Common myeloid progenitor, CD34-positive (primary cell): ENCODE measurements around the gene C14orf119.

Experiments used
- CTCF ChIA-PET: fragments of 350-600 bp; sonication (Branson Sonifier 250); formaldehyde crosslinking; loops from one replicate; lab custom pipeline; 2021; ENCODE audit warnings: antibody characterized with exemption; lab: Charles Lee
- POLR2A ChIA-PET: fragments of 350-600 bp; sonication (Branson Sonifier 250); formaldehyde crosslinking; loops from one replicate; lab custom pipeline; 2021; ENCODE audit warnings: antibody characterized with exemption; lab: Charles Lee
- DNase-seq, 3 donors: peaks; one replicate each; pipeline versions ENCODE4 v3.0.0 to v3.0.0-alpha.2; 2013
- H3K27ac ChIP-seq, 2 experiments: 1 replicate in 1 of 2; 2 replicates in 1 of 2; pipeline ENCODE4 v1.7.0; 2013; ENCODE audit warnings: inconsistent platforms in 2 of 2, low read length in 2 of 2, mild to moderate bottlenecking in 2 of 2, low read depth in 1 of 2, moderate library complexity in 1 of 2; ENCODE audit not compliant: severe bottlenecking in 2 of 2, insufficient read depth in 1 of 2, poor library complexity in 1 of 2
- H3K27me3 ChIP-seq, 5 experiments: replicated peaks in 2 of 5; 1 replicate in 3 of 5; 2 replicates in 2 of 5; pipeline versions ENCODE4 v1.6.1 to v1.7.0; 2013; ENCODE audit warnings: low read length in 4 of 5, mild to moderate bottlenecking in 2 of 5, moderate library complexity in 2 of 5, inconsistent platforms in 1 of 5; ENCODE audit not compliant: insufficient read depth in 5 of 5, control insufficient read depth in 4 of 5
- H3K36me3 ChIP-seq, 4 experiments: 1 replicate in 2 of 4; 2 replicates in 2 of 4; pipeline versions ENCODE4 v1.6.1 to v1.7.0; 2013; ENCODE audit warnings: low read length in 3 of 4, control low read depth in 1 of 4, mild to moderate bottlenecking in 1 of 4; ENCODE audit not compliant: control insufficient read depth in 4 of 4, insufficient read depth in 4 of 4
- H3K4me1 ChIP-seq, 4 experiments: 1 replicate in 3 of 4; 2 replicates in 1 of 4; pipeline versions ENCODE4 v1.6.1 to v1.7.1; 2013; ENCODE audit warnings: low read length in 3 of 4, mild to moderate bottlenecking in 3 of 4, control low read depth in 1 of 4, inconsistent platforms in 1 of 4, moderate library complexity in 1 of 4; ENCODE audit not compliant: control insufficient read depth in 4 of 4, insufficient read depth in 4 of 4; ENCODE audit errors: control extremely low read depth in 1 of 4
- H3K4me3 ChIP-seq, 7 experiments: 1 replicate in 4 of 7; 2 replicates in 3 of 7; pipeline versions ENCODE4 v1.5.1 to v1.7.0; 2013; ENCODE audit warnings: mild to moderate bottlenecking in 7 of 7, low read length in 6 of 7, moderate library complexity in 6 of 7, inconsistent platforms in 2 of 7, low read depth in 2 of 7, control low read depth in 1 of 7; ENCODE audit not compliant: insufficient read depth in 4 of 7, control insufficient read depth in 1 of 7; ENCODE audit errors: extremely low read depth in 1 of 7
- H3K9me3 ChIP-seq, 5 experiments: 1 replicate in 4 of 5; 2 replicates in 1 of 5; pipeline versions ENCODE4 v1.6.1 to v1.7.1; 2013; ENCODE audit warnings: low read length in 4 of 5, mild to moderate bottlenecking in 2 of 5, inconsistent platforms in 1 of 5, low read depth in 1 of 5, moderate library complexity in 1 of 5; ENCODE audit not compliant: control insufficient read depth in 4 of 5, insufficient read depth in 2 of 5; ENCODE audit errors: control extremely low read depth in 1 of 5
- WGBS: methylation state at CpG from one replicate; pipeline ENCODE4 v1.1.5; 2013; ENCODE audit not compliant: insufficient coverage; 5-methylcytosine and 5-hydroxymethylcytosine counted together

C14orf119 gene

GRCh38 chr14:23130871-23131270, 35.6 kb downstream of the C14orf119 start:
- CTCF ChIA-PET = interaction anchor here (5.8 to 16.7 kb wide), 2 partner anchors 10 to 49 kb away, joined by 31 to 462 read pairs; partner anchors contain the start of gene SLC7A8

DNA sequence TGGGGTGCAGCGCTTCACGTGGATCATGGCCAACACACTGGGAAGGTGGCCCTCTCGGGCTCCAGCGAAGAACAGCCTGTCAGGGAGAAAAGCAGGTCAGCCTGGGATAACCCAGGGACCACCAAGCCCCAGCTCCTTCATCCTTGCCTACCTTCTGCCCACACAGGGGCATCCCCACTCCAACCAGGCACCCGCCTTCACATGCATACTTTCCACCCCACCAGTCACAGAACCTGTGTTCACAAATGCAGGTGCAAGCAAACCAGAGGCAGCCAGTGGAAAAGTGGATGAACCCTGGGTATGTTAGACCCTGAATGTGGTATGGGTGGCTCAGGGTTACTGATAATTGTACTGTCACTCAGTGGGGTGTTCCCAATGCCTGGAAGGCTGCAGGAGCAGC, 36.2 kb downstream of the C14orf119 start:
- WGBS = 96% methylated on average over 4 of the region's 5 CpGs
- H3K9me3 ChIP-seq = no peaks in the 10 kb centered on the region
- ChIA-PET POLR2A (no interaction called here), CTCF (interaction anchor here (5.8 to 16.7 kb wide), 2 partner anchors 10 to 49 kb away, joined by 31 to 462 read pairs; partner anchors contain the start of gene SLC7A8)
- H3K36me3 ChIP-seq = no peaks in the 10 kb centered on the region
- peaks cover 0 to 5% (median 2%) of the 10 kb centered on the region in 4 experiments for H3K4me1 ChIP-seq
- H3K27me3 ChIP-seq = no peaks in the 10 kb centered on the region
- no peak overlapping the region for H3K27ac ChIP-seq
- DNase-seq = no peak
- H3K4me3 ChIP-seq = no peak overlapping the region

More at GRCh38 chr14:23130871-23131270, 35.6 kb downstream of the C14orf119 start:
- POLR2A ChIA-PET = interaction anchor here (0.6 kb wide), 1 partner anchor 24 kb away, joined by 3 read pairs; no protein-coding TSS in a partner anchor
- H3K4me3 ChIP-seq = no peak overlapping the region
- H3K4me1 ChIP-seq = peaks cover 0 to 5% (median 2%) of the 10 kb centered on the region in 4 experiments
- no peaks in the 10 kb centered on the region for H3K36me3 ChIP-seq
- peak in 2 of 3 donors; percentile 15 to 26 for DNase-seq
- H3K27me3 ChIP-seq = no peaks in the 10 kb centered on the region
- no peak overlapping the region for H3K27ac ChIP-seq
- H3K9me3 ChIP-seq = no peaks in the 10 kb centered on the region
- 75% methylated on average over 2 of the region's 3 CpGs for WGBS

GRCh38 chr14:23132970-23133369, 37.7 kb downstream of the C14orf119 start:
- ChIA-PET CTCF (interaction anchor here (0.6 to 5.8 kb wide), 2 partner anchors 12 to 50 kb away, joined by 4 to 31 read pairs; no protein-coding TSS in a partner anchor), POLR2A (no interaction called here)
- no peaks in the 10 kb centered on the region for H3K27me3 ChIP-seq
- no peak for DNase-seq
- H3K27ac ChIP-seq = no peak overlapping the region
- WGBS = 0% methylated on average over 1 of the region's 8 CpGs
- H3K36me3 ChIP-seq = no peaks in the 10 kb centered on the region
- no peak overlapping the region for H3K4me3 ChIP-seq
- peaks cover 0 to 5% (median 2%) of the 10 kb centered on the region in 4 experiments for H3K4me1 ChIP-seq
- no peaks in the 10 kb centered on the region for H3K9me3 ChIP-seq

- H3K27me3 ChIP-seq = no peaks in the 10 kb centered on the region
- H3K4me3 ChIP-seq = no peak overlapping the region
- WGBS = 90% methylated on average over 16 of the region's 16 CpGs
- no peaks in the 10 kb centered on the region for H3K9me3 ChIP-seq
- no peaks in the 10 kb centered on the region for H3K4me1 ChIP-seq
- DNase-seq = no peak
- no peak overlapping the region for H3K27ac ChIP-seq
- ChIA-PET POLR2A (interaction anchor here (1.3 kb wide), 1 partner anchor 25 kb away, joined by 3 read pairs; no protein-coding TSS in a partner anchor), CTCF (interaction anchor here (1.5 to 1.9 kb wide), 2 partner anchors 15 to 51 kb away, joined by 3 to 5 read pairs; no protein-coding TSS in a partner anchor)
- H3K36me3 ChIP-seq = peaks cover 0 to 2% (median 0%) of the 10 kb centered on the region in 4 experiments
Observed at GRCh38 chr14:23136566-23137133, 41.3 kb downstream of the C14orf119 start.

DNA sequence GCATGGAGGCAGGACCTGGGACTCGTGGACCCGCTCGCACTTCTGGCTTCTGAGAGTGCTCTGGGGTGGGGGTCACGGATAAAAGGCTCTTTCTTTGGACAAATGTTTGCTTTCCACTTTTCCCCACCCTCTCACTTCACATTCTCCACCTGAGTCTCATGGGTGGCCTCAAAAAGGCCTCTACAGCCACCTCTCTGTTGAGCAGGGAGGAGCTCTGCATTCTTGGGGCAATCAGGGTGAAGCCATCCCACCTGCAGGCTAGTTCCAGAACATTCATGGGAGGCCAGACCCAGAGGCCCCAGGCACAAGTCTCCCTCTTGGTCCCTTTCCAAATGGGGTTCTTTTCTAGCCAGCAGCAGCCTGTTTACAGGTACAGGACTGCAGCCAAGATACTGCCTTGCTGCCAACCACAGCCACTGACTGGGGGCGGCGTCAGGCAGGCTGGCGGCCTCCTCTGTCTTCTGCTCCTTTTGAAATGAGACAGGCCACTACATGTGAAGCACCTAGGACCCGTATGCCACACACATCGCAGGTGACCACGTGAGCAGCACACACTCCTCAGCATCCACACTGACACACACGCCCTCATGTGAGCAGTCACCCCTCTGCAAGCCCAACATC, 42.0 kb downstream of the C14orf119 start:
- ChIA-PET POLR2A (interaction anchor here (1.3 kb wide), 1 partner anchor 25 kb away, joined by 3 read pairs; no protein-coding TSS in a partner anchor), CTCF (interaction anchor here (1.5 to 1.9 kb wide), 2 partner anchors 50 to 52 kb away, joined by 3 to 5 read pairs; no protein-coding TSS in a partner anchor)
- WGBS = 98% methylated on average over 4 of the region's 11 CpGs
- H3K4me1 ChIP-seq = no peaks in the 10 kb centered on the region
- DNase-seq = no peak
- peaks cover 0 to 2% (median 0%) of the 10 kb centered on the region in 4 experiments for H3K36me3 ChIP-seq
- no peaks in the 10 kb centered on the region for H3K9me3 ChIP-seq
- H3K27ac ChIP-seq = no peak overlapping the region
- no peak overlapping the region for H3K4me3 ChIP-seq
- no peaks in the 10 kb centered on the region for H3K27me3 ChIP-seq

GRCh38 chr14:23137813-23138535, 42.7 kb downstream of the C14orf119 start:
- 100% methylated on average over 2 of the region's 6 CpGs for WGBS
- Histone ChIP-seq H3K27ac (no peak overlapping the region), H3K4me1 (no peaks in the 10 kb centered on the region), H3K36me3 (peaks cover 0 to 2% (median 0%) of the 10 kb centered on the region in 4 experiments), H3K9me3 (no peaks in the 10 kb centered on the region), H3K27me3 (no peaks in the 10 kb centered on the region), H3K4me3 (no peak overlapping the region)
- DNase-seq = no peak
- ChIA-PET POLR2A (interaction anchor here (1.3 kb wide), 1 partner anchor 24 kb away, joined by 3 read pairs; no protein-coding TSS in a partner anchor), CTCF (interaction anchor here (1.5 kb wide), 1 partner anchor 51 kb away, joined by 3 read pairs; no protein-coding TSS in a partner anchor)
